Endodermal cell (in vitro differentiated cells): ENCODE data around the gene SMIM33. TPM values are rescaled to one million over a fixed set of nuclear protein-coding genes. Genes with fewer than 3 reads are reported as not detected.
A peak's percentile ranks its signal among the peaks of the same experiment; 100 is the strongest.

Source experiments
- DNase-seq: peaks from one replicate; pipeline ENCODE4 v3.0.0-alpha.2; 2017
- H3K27ac ChIP-seq: 2 replicates; pipeline ENCODE4 v1.5.1; 2013; ENCODE audit warnings: mild to moderate bottlenecking, low read depth, low read length, moderate library complexity
- H3K27me3 ChIP-seq: 2 replicates; pipeline ENCODE4 v1.6.1; 2013; ENCODE audit warnings: mild to moderate bottlenecking, low read length, moderate library complexity; ENCODE audit not compliant: insufficient read depth, control insufficient read depth, poor library complexity, severe bottlenecking
- H3K36me3 ChIP-seq: 2 replicates; pipeline ENCODE4 v1.7.0; 2013; ENCODE audit warnings: mild to moderate bottlenecking, low read length, moderate library complexity; ENCODE audit not compliant: control insufficient read depth, insufficient read depth
- H3K4me1 ChIP-seq: one replicate; pipeline ENCODE4 v1.7.0; 2013; ENCODE audit warnings: low read length; ENCODE audit not compliant: control insufficient read depth, insufficient read depth
- H3K4me3 ChIP-seq: 2 replicates; pipeline ENCODE4 v1.5.1; 2013; ENCODE audit warnings: mild to moderate bottlenecking, low read length, moderate library complexity
- H3K9ac ChIP-seq: 2 replicates; pipeline ENCODE4 v1.6.1; 2013; ENCODE audit warnings: mild to moderate bottlenecking, low read length, moderate library complexity; ENCODE audit not compliant: poor library complexity, severe bottlenecking; ENCODE audit errors: extremely low read depth
- H3K9me3 ChIP-seq: 2 replicates; pipeline ENCODE4 v1.6.1; 2013; ENCODE audit warnings: mild to moderate bottlenecking, low read length, moderate library complexity; ENCODE audit not compliant: control insufficient read depth
- H3K27ac Mint-ChIP-seq: 2 replicates; pipeline ENCODE4 v1.8.0; 2020; ENCODE audit warnings: mixed read lengths
- H3K27me3 Mint-ChIP-seq: 2 replicates; pipeline ENCODE4 v1.8.0; 2021; ENCODE audit warnings: mild to moderate bottlenecking, mixed read lengths; ENCODE audit not compliant: insufficient read depth
- H3K36me3 Mint-ChIP-seq: 2 replicates; pipeline ENCODE4 v1.8.0; 2020; ENCODE audit warnings: low read depth, mixed read lengths
- H3K4me1 Mint-ChIP-seq: 2 replicates; pipeline ENCODE4 v1.8.0; 2020; ENCODE audit warnings: mixed read lengths
- H3K4me3 Mint-ChIP-seq: 2 replicates; pipeline ENCODE4 v1.8.0; 2020; ENCODE audit warnings: mild to moderate bottlenecking, moderate library complexity, mixed read lengths
- H3K9me3 Mint-ChIP-seq: 2 replicates; pipeline ENCODE4 v1.8.0; 2020; ENCODE audit warnings: mild to moderate bottlenecking, mixed read lengths
- CTCF ChIP-seq: fragments of 200-600 bp; sonication (generic); conservative IDR thresholded peaks from 2 replicates; pipeline ENCODE4 v1.5.0; 2021; ENCODE audit warnings: antibody characterized with exemption, mild to moderate bottlenecking
- WGBS, 2 experiments: methylation state at CpG; one replicate each; pipeline versions ENCODE4 v1.1.5 to v1.1.7; 2013; ENCODE audit warnings: missing lambda C conversion rate in 2 of 2, mixed read lengths in 1 of 2; ENCODE audit not compliant: insufficient coverage in 1 of 2, insufficient read length in 1 of 2; 5-methylcytosine and 5-hydroxymethylcytosine counted together
- long read RNA-seq, 4 experiments: library from polyadenylated mRNA in 2 of 4; library from RNA in 1 of 4; library from capped mRNA in 1 of 4; stranded (forward) in 3 of 4; unstranded in 1 of 4; transcript quantifications; one replicate each; pipeline ENCODE4 v2.0.0, GENCODE V29; 2020 to 2021; ENCODE audit warnings: inconsistent platforms in 1 of 4
- polyA plus RNA-seq, 2 experiments: library from polyadenylated mRNA; stranded (reverse); fragments of 50-300 nt; gene quantifications; one replicate each; pipeline ENCODE4 v1.2.3, GENCODE V29; 2013
- total RNA-seq, 2 donors: library from RNA; stranded (reverse); fragmentation: NEBNext Ultra II Directional in 1 of 2; extraction: Animal tissue kit (Norgen Biotek cat#: 25700) in 1 of 2; gene quantifications; 2 replicates in 1 of 2; 3 replicates in 1 of 2; pipeline ENCODE4 v1.2.1, GENCODE V29; 2021

Gene SMIM33
- not detected for total RNA-seq
- polyA plus RNA-seq (2013, experiment 1 of 2) = not detected
- polyA plus RNA-seq (2013, experiment 2 of 2) = not detected
- long read RNA-seq, experiment 1 = 0 reads
- long read RNA-seq, experiment 2 = 0 reads
- long read RNA-seq, experiment 3 = 0 reads
- long read RNA-seq, experiment 4 = 0 reads

GRCh38 chr5:139470821-139471300 is at the start of gene SMIM33:
TSS of gene SMIM33 (plus strand) at chr5:139471004. CDS start at chr5:139471122, 118 bp downstream.
- H3K27me3 Mint-ChIP-seq = no peaks in the 10 kb centered on the region
- Histone ChIP-seq H3K36me3 (no peaks in the 10 kb centered on the region), H3K4me3 (no peak within 1 kb of the TSS), H3K27me3 (no peaks in the 10 kb centered on the region), H3K9me3 (no peaks in the 10 kb centered on the region), H3K9ac (no peak within 1 kb of the TSS), H3K4me1 (peaks cover 7% of the 10 kb centered on the region), H3K27ac (no peak within 1 kb of the TSS)
- no peak within 1 kb of the TSS for H3K4me3 Mint-ChIP-seq
- WGBS, 2 experiments = 89 to 90% methylated on average over 7 to 9 of the region's 9 CpGs
- peaks cover 23% of the 10 kb centered on the region for H3K4me1 Mint-ChIP-seq
- peak within 1 kb of the TSS; percentile 39 for H3K27ac Mint-ChIP-seq
- peak; percentile 50 for DNase-seq
- no peaks in the 10 kb centered on the region for H3K36me3 Mint-ChIP-seq
- H3K9me3 Mint-ChIP-seq = no peaks in the 10 kb centered on the region
- no peak for TF ChIP-seq CTCF

DNA sequence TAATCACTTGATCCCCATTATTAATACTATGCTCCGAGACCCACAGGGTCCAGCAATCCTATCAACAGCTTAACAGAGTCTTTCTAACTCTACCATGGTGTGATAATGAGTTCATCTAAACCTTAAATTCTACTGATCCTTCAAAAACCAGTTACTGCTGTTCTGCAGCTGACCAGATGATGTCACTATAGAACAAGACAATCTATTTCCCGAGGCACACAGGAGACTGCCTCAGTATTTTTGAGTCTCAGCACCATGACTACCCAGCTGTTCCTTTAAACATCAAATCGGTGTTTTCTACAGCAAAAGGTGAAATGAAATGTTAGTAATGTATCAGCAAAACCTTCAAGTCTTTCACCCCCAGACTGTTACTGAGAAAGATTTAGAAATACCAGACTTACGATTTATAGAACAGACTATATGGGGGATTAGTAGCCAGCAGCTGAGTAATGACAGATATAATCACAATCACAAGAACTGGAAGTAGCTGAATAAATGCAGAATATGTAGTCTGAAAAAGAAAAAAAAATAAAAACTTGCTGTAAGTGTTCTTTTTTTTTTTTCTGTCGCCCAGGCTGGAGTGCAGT is 48.4 kb upstream of the SMIM33 start:
- H3K27ac Mint-ChIP-seq = peak overlapping the region; percentile 17
- H3K4me1 Mint-ChIP-seq = peaks cover 31% of the 10 kb centered on the region
- H3K36me3 ChIP-seq = peaks cover 8% of the 10 kb centered on the region

DNA sequence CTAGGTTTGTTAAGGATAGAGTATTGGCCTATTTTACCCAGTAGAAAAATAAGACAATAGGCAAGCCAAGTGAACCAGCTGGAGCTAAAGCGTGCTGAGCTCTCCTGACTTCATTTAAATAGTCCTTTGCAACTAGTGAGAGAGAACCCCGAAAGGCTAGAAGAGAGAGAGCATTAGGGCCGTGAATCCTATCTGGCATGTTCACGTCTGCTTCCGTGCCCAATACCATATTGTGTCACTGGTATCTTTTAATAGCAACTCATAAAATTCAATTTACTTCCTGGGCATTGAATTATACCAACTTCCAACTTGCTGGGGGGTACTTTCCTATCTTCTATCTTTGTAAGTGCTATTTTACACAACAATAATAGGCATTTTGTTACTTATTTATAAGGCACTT is 45.3 kb upstream of the SMIM33 start:
- Histone ChIP-seq H3K4me3 (no peak overlapping the region), H3K4me1 (no peaks in the 10 kb centered on the region), H3K36me3 (peaks cover 8% of the 10 kb centered on the region), H3K9me3 (no peaks in the 10 kb centered on the region), H3K27ac (no peak overlapping the region), H3K27me3 (no peaks in the 10 kb centered on the region), H3K9ac (no peak overlapping the region)
- peaks cover 9% of the 10 kb centered on the region for H3K4me1 Mint-ChIP-seq
- H3K9me3 Mint-ChIP-seq = no peaks in the 10 kb centered on the region
- H3K27me3 Mint-ChIP-seq = no peaks in the 10 kb centered on the region
- no peak for TF ChIP-seq CTCF
- H3K27ac Mint-ChIP-seq = no peak overlapping the region
- WGBS, 2 experiments = 88 to 95% methylated on average over 5 of the region's 5 CpGs
- H3K36me3 Mint-ChIP-seq = peaks cover 52% of the 10 kb centered on the region
- no peak overlapping the region for H3K4me3 Mint-ChIP-seq
- DNase-seq = no peak

More for the DNA sequence above, 48.4 kb upstream of the SMIM33 start:
- WGBS, 2 experiments = 45 to 83% methylated on average over 1 to 4 of the region's 5 CpGs
- no peaks in the 10 kb centered on the region for H3K9me3 ChIP-seq
- H3K4me1 ChIP-seq = peaks cover 13% of the 10 kb centered on the region
- no peak overlapping the region for H3K4me3 ChIP-seq
- no peak overlapping the region for H3K9ac ChIP-seq
- H3K4me3 Mint-ChIP-seq = no peak overlapping the region
- peak; percentile 80 for DNase-seq
- H3K36me3 Mint-ChIP-seq = peaks cover 33% of the 10 kb centered on the region
- no peaks in the 10 kb centered on the region for H3K27me3 ChIP-seq
- H3K27me3 Mint-ChIP-seq = no peaks in the 10 kb centered on the region
- peak; percentile 96 for TF ChIP-seq CTCF
- no peaks in the 10 kb centered on the region for H3K9me3 Mint-ChIP-seq
- no peak overlapping the region for H3K27ac ChIP-seq
